Left cardiac atrium (tissue), 2 donors: ENCODE results near the gene SRSF3. TPM values are rescaled to one million over a fixed set of nuclear protein-coding genes. Genes with fewer than 3 reads are reported as not detected.

ENCODE experiments used
- microRNA-seq, 2 donors: library from miRNA; unstranded; fragments of <30 nt; microRNA quantifications; one replicate each; pipeline ENCODE4 v1.2.0, GENCODE V29; 2020
- total RNA-seq, 2 donors: library from RNA; stranded (reverse); fragmentation: NEBNext Ultra II Directional; extraction: Animal tissue kit (Norgen Biotek cat#: 25700); gene quantifications; one replicate each; pipeline ENCODE4 v1.2.1, GENCODE V29; 2021
- donor health status: DM: no; HTN: yes; CAD: no; lungs with severe emphysema.
- donor health status: DM: yes; HTN: yes; CAD: no.

The SRSF3 gene
- total RNA-seq, 2 donors from 2014 or later: 128 to 201 TPM

Small RNA genes lying within 50 kb of the gene (microRNA-seq; reads per million reads assigned to microRNA genes)
- gene MIR3925: 0 reads per million in 2 donors

Other genes starting within 250 kb of the SRSF3 start
- gene ETV7, start 206.7 kb upstream of the SRSF3 start, total RNA-seq: under 1 TPM; 0.47 to 0.63 TPM
- gene PXT1, start 151.5 kb upstream of the SRSF3 start, total RNA-seq: under 1 TPM in 1 of 2 donors, not detected in 1; 0.26 TPM
- 10 to 100 TPM; 26.7 to 33.7 TPM for gene KCTD20, start 151.4 kb upstream of the SRSF3 start, total RNA-seq
- gene STK38, start 46.9 kb upstream of the SRSF3 start, total RNA-seq: 10 to 100 TPM; 20.8 to 27.4 TPM
- 10 to 100 TPM; 31.5 to 83.0 TPM for gene CDKN1A, start 84.4 kb downstream of the SRSF3 start, total RNA-seq
- gene RAB44, start 103.5 kb downstream of the SRSF3 start, total RNA-seq: under 1 TPM; 0.05 to 0.12 TPM
- 10 to 100 TPM; 14.7 to 63.5 TPM for gene CPNE5, start 245.1 kb downstream of the SRSF3 start, total RNA-seq